A549 (cell line): ENCODE results near the gene COG7. TPM values are rescaled to one million over a fixed set of nuclear protein-coding genes. Genes with fewer than 3 reads are reported as not detected.

Source experiments
- ATAC-seq, 2 experiments: fragments of 200-7000 bp in 1 of 2; fragments of >200 bp in 1 of 2; cut with Nextera tagmentation in 1 of 2; cut with Tn5 transposase in 1 of 2; 3 replicates each; pipeline versions ENCODE4 v1.8.0 to v1.9.1; 2018 to 2020; ENCODE audit warnings: mild to moderate bottlenecking in 1 of 2, moderate library complexity in 1 of 2
- CTCF ChIA-PET: fragments of 300-600 bp; sonication (Branson Sonifier 250); formaldehyde crosslinking; extraction: SDS; loops from one replicate; lab custom pipeline; 2021; ENCODE audit warnings: antibody characterized with exemption, inconsistent platforms; lab: Yijun Ruan, JAX
- POLR2A ChIA-PET: fragments of 350-600 bp; formaldehyde crosslinking; extraction: SDS; loops from one replicate; lab custom pipeline; 2021; ENCODE audit warnings: antibody characterized with exemption, inconsistent platforms; lab: Yijun Ruan, JAX
- DNase-seq, 2 experiments: peaks; one replicate each; pipeline versions ENCODE4 v3.0.0 to v3.0.0-alpha.2; 2011 to 2016; ENCODE audit warnings: low read depth in 1 of 2, low spot score in 1 of 2
- FAIRE-seq: peaks from 2 replicates; lab custom pipeline; 2011; peaks lifted over from hg19 to GRCh38; lab: Jason Lieb, UNC
- H3K27ac ChIP-seq, 2 experiments: fragments of >200 bp; sonication (Bioruptor Twin); formaldehyde crosslinking; 3 replicates each; pipeline ENCODE4 v1.5.1; 2016 to 2017
- H3K4me1 ChIP-seq: fragments of >200 bp; sonication (Bioruptor Twin); formaldehyde crosslinking; 3 replicates; pipeline ENCODE4 v1.6.1; 2016
- H3K4me2 ChIP-seq: fragments of >200 bp; sonication (Bioruptor Twin); formaldehyde crosslinking; 3 replicates; pipeline ENCODE4 v1.6.1; 2016
- H3K4me3 ChIP-seq: fragments of >200 bp; sonication (Bioruptor Twin); formaldehyde crosslinking; 3 replicates; pipeline ENCODE4 v1.5.1; 2016
- H3K9me3 ChIP-seq: fragments of >200 bp; sonication (Bioruptor Twin); formaldehyde crosslinking; 3 replicates; pipeline ENCODE4 v1.6.1; 2016
- BHLHE40 ChIP-seq: IDR thresholded peaks from 2 replicates; pipeline ENCODE4 v1.6.1; 2012; ENCODE audit warnings: low read depth, low read length, inconsistent platforms
- FOSB ChIP-seq: fragments of 250-450 bp; sonication (Bioruptor Pico); IDR thresholded peaks from 2 replicates; pipeline ENCODE4 v1.5.0; 2020; ENCODE audit warnings: mild to moderate bottlenecking, moderate library complexity
- FOSL2 ChIP-seq, 2 experiments: fragments of 450-650 bp in 1 of 2; fragments of >200 bp in 1 of 2; sonication (Bioruptor Twin) in 1 of 2; formaldehyde crosslinking; IDR thresholded peaks; 2 replicates each; pipeline versions ENCODE4 v1.5.0 to v1.6.1; 2016 to 2020; ENCODE audit warnings: mild to moderate bottlenecking in 1 of 2, moderate library complexity in 1 of 2
- FOXS1 ChIP-seq: fragments of 250-450 bp; sonication (Bioruptor Pico); IDR thresholded peaks from 2 replicates; pipeline ENCODE4 v1.5.0; 2020; ENCODE audit warnings: mild to moderate bottlenecking, moderate library complexity
- GATA3 ChIP-seq: IDR thresholded peaks from 2 replicates; pipeline ENCODE4 v1.6.1; 2012; ENCODE audit warnings: borderline replicate concordance
- HDAC2 ChIP-seq: fragments of 200-600 bp; sonication (generic); IDR thresholded peaks from 2 replicates; pipeline ENCODE4 v1.6.1; 2016
- HEYL ChIP-seq: fragments of 250-450 bp; sonication (Bioruptor Pico); IDR thresholded peaks from 2 replicates; pipeline ENCODE4 v1.8.0; 2021; ENCODE audit warnings: mild to moderate bottlenecking, moderate library complexity
- HOXB13 ChIP-seq: fragments of 250-450 bp; sonication (Bioruptor Pico); IDR thresholded peaks from 2 replicates; pipeline ENCODE4 v1.5.0; 2020; ENCODE audit warnings: low read depth, mild to moderate bottlenecking, moderate library complexity
- HOXB5 ChIP-seq: fragments of 250-450 bp; sonication (Bioruptor Pico); IDR thresholded peaks from 2 replicates; pipeline ENCODE4 v1.5.0; 2020; ENCODE audit warnings: mild to moderate bottlenecking, moderate library complexity
- KDM5A ChIP-seq: fragments of 200-600 bp; sonication (generic); IDR thresholded peaks from 2 replicates; pipeline ENCODE4 v1.6.1; 2016; ENCODE audit warnings: antibody characterized with exemption, mild to moderate bottlenecking
- NFE2L2 ChIP-seq: fragments of 150-350 bp; conservative IDR thresholded peaks from 2 replicates; pipeline ENCODE4 v1.6.1; 2014; ENCODE audit warnings: low read length
- NPAS2 ChIP-seq: fragments of 250-450 bp; sonication (Bioruptor Pico); IDR thresholded peaks from 2 replicates; pipeline ENCODE4 v1.8.0; 2022; ENCODE audit warnings: mild to moderate bottlenecking, moderate library complexity, borderline replicate concordance
- NR3C1 ChIP-seq: fragments of >200 bp; sonication (Bioruptor Twin); formaldehyde crosslinking; IDR thresholded peaks from 3 replicates; pipeline ENCODE4 v1.6.1; 2017
- PHF8 ChIP-seq: fragments of 200-600 bp; sonication (generic); IDR thresholded peaks from 2 replicates; pipeline ENCODE4 v1.6.1; 2016; ENCODE audit warnings: low read depth, mild to moderate bottlenecking, antibody characterized with exemption, moderate library complexity, borderline replicate concordance
- POLR2A ChIP-seq: IDR thresholded peaks from 2 replicates; pipeline ENCODE4 v1.6.1; 2012; ENCODE audit warnings: mild to moderate bottlenecking, low read length
- POLR2AphosphoS2 ChIP-seq: conservative IDR thresholded peaks from 2 replicates; pipeline ENCODE4 v1.6.1; 2012; ENCODE audit warnings: low read length, improper control_type of control experiment, inconsistent platforms
- RARB ChIP-seq: fragments of 250-450 bp; sonication (Bioruptor Pico); IDR thresholded peaks from 2 replicates; pipeline ENCODE4 v1.8.0; 2021; ENCODE audit warnings: mild to moderate bottlenecking, moderate library complexity
- RNF2 ChIP-seq: fragments of 200-600 bp; sonication (generic); IDR thresholded peaks from 2 replicates; pipeline ENCODE4 v1.6.1; 2016; ENCODE audit warnings: low read depth, mild to moderate bottlenecking, antibody characterized with exemption, moderate library complexity, borderline replicate concordance
- SMC3 ChIP-seq: fragments of >200 bp; sonication (Bioruptor Twin); formaldehyde crosslinking; IDR thresholded peaks from 3 replicates; pipeline ENCODE4 v1.6.1; 2018; ENCODE audit warnings: inconsistent platforms
- TFCP2L1 ChIP-seq: fragments of 250-450 bp; sonication (Bioruptor Pico); IDR thresholded peaks from 2 replicates; pipeline ENCODE4 v1.5.0; 2021; ENCODE audit warnings: mild to moderate bottlenecking
- TP53 ChIP-seq: fragments of 250-450 bp; sonication (Bioruptor Pico); IDR thresholded peaks from 2 replicates; pipeline ENCODE4 v1.5.0; 2021; ENCODE audit warnings: mild to moderate bottlenecking, moderate library complexity
- ZC3H11A ChIP-seq: fragments of 450-650 bp; IDR thresholded peaks from 2 replicates; pipeline ENCODE4 v1.6.1; 2014; ENCODE audit warnings: antibody characterized with exemption, mild to moderate bottlenecking
- WGBS: methylation state at CpG from one replicate; pipeline ENCODE4 v1.1.6; 2017; ENCODE audit errors: missing lambda C conversion rate; 5-methylcytosine and 5-hydroxymethylcytosine counted together
- polyA plus RNA-seq, 4 experiments: library from polyadenylated mRNA; depleted of rRNA in 3 of 4; stranded (reverse); fragments of >200 nt; fragmentation: RNase III in 1 of 4; extraction: RNeasy Plus Mini Kit Qiagen cat#74134 plus additional on column Dnase treatment in 1 of 4; gene quantifications; 2 replicates in 3 of 4; 3 replicates in 1 of 4; pipeline ENCODE4 v1.2.3, GENCODE V29; 2011 to 2017
- TF ChIP-seq, protein P1 (sequence below): fragments of >200 bp; sonication (Bioruptor Twin); formaldehyde crosslinking; IDR thresholded peaks from 3 replicates; pipeline ENCODE4 v1.6.1; 2016
- TF ChIP-seq, protein P2 (sequence below): fragments of 450-650 bp; IDR thresholded peaks from 2 replicates; pipeline ENCODE4 v1.6.1; 2014; ENCODE audit warnings: antibody characterized with exemption
- TF ChIP-seq, protein P3 (sequence below): IDR thresholded peaks from 2 replicates; pipeline ENCODE4 v1.6.1; 2012; ENCODE audit warnings: low read depth, borderline replicate concordance

COG7 gene
- polyA plus RNA-seq, 2 of the 4 experiments (the other 2 are of a cell fraction), result 11.3 to 18.5 TPM

DNA sequence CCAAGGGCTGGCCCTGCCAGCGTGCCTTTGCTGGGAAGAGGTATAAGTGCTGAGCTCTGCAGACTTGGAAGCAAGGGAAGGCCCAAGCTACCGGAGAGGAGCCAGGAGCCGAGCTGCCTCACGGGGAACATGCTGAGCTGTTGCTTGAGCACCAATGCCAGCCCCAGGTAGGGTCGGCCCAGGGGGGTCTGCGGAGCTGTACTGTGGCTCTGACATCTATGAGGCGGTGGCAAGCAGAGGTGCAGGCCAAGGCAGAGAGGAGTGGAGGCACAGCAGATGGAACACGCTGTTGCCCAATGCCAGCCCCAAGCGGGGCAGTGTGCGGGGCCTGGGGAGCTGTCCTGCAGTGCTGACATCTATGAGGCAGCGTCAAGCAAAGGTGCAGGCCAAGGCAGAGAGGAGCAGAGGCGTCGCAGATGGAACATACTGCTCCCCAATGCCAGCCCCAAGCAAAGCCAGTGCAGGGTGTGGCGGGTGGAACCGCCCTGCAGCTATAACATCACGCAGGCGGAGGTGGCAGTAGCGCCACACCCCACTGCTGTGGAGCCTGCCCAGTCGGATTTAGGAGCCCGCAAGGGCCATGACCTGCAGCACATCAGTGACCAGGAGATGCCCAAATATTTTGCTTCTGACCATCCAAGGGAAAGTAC lies 47.3 kb upstream of the COG7 start:
- ATAC-seq, result no peak
- Histone ChIP-seq H3K4me1 (peaks cover 29% of the 10 kb centered on the region), H3K27ac (no peak overlapping the region)
- no peak for DNase-seq
- ChIA-PET POLR2A (no interaction called here), CTCF (interaction anchor here (0.6 to 2.6 kb wide), 2 partner anchors 15 to 65 kb away, joined by 3 to 8 read pairs; no protein-coding TSS in a partner anchor)
- 94% methylated on average over 20 of the region's 20 CpGs for WGBS
- TF ChIP-seq TFCP2L1 (CRISPR knock-in tag), result no peak
- TF ChIP-seq NR3C1, result no peak
- TF ChIP-seq RNF2, result no peak
- no peak for TF ChIP-seq RARB (CRISPR knock-in tag)
- TF ChIP-seq POLR2A, result no peak
- TF ChIP-seq, all 56 proteins: peak for 0
- no peak overlapping the region for H3K4me3 ChIP-seq
- no peak overlapping the region for H3K4me2 ChIP-seq
- no peaks in the 10 kb centered on the region for H3K9me3 ChIP-seq
- no peak for FAIRE-seq

DNA sequence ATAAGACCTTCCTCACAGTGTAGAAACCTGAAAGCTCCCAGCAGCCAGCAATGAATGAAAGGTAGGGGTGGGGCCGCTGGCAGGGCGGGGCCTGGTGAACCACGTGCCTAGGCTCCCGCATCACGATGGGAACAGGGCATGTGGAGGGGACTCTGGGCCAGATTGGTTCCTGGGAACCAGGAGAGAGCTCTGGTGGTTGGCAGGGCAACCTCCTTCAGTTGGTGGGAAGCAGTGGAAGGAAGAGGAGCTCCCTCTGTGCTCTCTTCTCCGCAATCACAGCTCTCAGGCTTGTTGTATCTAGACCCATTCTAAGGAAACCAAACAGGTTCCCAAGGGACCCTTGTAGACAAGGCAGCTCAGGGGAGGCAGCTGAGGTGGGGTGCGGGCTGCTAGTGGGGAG lies 46.8 kb upstream of the COG7 start:
- FAIRE-seq, result no peak
- Histone ChIP-seq H3K4me3 (no peak overlapping the region), H3K4me1 (peaks cover 24% of the 10 kb centered on the region), H3K27ac (no peak overlapping the region), H3K4me2 (no peak overlapping the region), H3K9me3 (no peaks in the 10 kb centered on the region)
- no peak for ATAC-seq
- 91% methylated on average over 7 of the region's 7 CpGs for WGBS
- DNase-seq, result no peak
- CTCF ChIA-PET, result interaction anchor here (0.6 to 2.6 kb wide), 3 partner anchors 10 to 64 kb away, joined by 3 to 8 read pairs (median 4); no protein-coding TSS in a partner anchor
- TF ChIP-seq HOXB5, result no peak
- TF ChIP-seq TFCP2L1 (CRISPR knock-in tag), result no peak
- no peak for TF ChIP-seq POLR2AphosphoS2
- TF ChIP-seq, all 56 proteins: peak for 0
- POLR2A ChIA-PET, result no interaction called here

DNA sequence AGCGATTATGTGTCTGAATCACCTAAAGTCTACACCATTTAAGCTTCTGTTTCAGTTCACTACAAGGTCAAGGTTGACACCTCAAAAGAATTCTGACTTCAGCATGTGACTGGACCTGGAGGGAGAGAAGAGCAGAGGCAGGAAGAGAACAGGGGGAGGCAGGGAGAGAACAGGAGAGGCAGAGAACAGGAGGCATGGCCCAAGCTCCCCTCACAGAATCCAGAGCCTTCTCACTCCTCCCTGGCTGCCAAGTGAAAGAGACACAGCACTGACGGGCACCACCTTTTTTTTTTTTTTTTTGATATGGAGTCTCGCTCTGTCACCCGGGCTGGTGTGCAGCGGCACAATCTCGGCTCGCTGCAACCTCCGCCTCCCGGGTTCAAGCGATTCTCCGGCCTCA lies 45.9 kb upstream of the COG7 start:
- Histone ChIP-seq H3K4me2 (no peak overlapping the region), H3K4me1 (peaks cover 14% of the 10 kb centered on the region), H3K4me3 (no peak overlapping the region), H3K27ac (no peak overlapping the region), H3K9me3 (no peaks in the 10 kb centered on the region)
- POLR2A ChIA-PET, result no interaction called here
- CTCF ChIA-PET, result interaction anchor here (0.7 to 2.6 kb wide), 6 partner anchors 9 to 189 kb away, joined by 4 to 8 read pairs (median 4); no protein-coding TSS in a partner anchor
- TF ChIP-seq HDAC2 (no peak), BHLHE40 (no peak), TP53 (CRISPR knock-in tag) (no peak), FOXS1 (CRISPR knock-in tag) (no peak), SMC3 (no peak), HEYL (CRISPR knock-in tag) (no peak)
- TF ChIP-seq, protein P1, sequence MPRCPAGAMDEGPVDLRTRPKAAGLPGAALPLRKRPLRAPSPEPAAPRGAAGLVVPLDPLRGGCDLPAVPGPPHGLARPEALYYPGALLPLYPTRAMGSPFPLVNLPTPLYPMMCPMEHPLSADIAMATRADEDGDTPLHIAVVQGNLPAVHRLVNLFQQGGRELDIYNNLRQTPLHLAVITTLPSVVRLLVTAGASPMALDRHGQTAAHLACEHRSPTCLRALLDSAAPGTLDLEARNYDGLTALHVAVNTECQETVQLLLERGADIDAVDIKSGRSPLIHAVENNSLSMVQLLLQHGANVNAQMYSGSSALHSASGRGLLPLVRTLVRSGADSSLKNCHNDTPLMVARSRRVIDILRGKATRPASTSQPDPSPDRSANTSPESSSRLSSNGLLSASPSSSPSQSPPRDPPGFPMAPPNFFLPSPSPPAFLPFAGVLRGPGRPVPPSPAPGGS, result no peak
- TF ChIP-seq, protein P2, sequence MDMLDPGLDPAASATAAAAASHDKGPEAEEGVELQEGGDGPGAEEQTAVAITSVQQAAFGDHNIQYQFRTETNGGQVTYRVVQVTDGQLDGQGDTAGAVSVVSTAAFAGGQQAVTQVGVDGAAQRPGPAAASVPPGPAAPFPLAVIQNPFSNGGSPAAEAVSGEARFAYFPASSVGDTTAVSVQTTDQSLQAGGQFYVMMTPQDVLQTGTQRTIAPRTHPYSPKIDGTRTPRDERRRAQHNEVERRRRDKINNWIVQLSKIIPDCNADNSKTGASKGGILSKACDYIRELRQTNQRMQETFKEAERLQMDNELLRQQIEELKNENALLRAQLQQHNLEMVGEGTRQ, result no peak
- WGBS, result 94% methylated on average over 11 of the region's 11 CpGs
- ATAC-seq, result no peak
- no peak for DNase-seq
- FAIRE-seq, result no peak

DNA sequence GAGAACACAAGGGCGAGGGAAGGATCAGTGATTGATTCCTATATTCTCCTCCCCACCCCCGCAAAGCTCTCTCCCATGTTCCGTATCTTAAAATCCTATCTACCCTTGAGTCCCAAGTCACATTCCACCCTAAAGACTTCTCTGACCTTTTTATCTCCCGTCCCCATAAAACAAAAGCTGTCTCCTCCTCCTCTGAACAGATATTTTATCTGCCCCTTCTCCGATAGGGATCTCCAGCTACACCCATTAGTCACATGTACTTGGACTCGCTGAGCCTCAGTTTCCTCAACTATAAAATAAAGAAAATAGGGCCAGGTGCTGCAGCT lies 44.5 kb upstream of the COG7 start:
- ChIA-PET CTCF (interaction anchor here (1.0 to 2.3 kb wide), 2 partner anchors 9 to 15 kb away, joined by 3 to 6 read pairs; no protein-coding TSS in a partner anchor), POLR2A (no interaction called here)
- TF ChIP-seq RARB (CRISPR knock-in tag), result no peak
- no peak for TF ChIP-seq NPAS2 (CRISPR knock-in tag)
- TF ChIP-seq KDM5A, result no peak
- no peak for TF ChIP-seq NFE2L2
- no peak for TF ChIP-seq HOXB5
- no peak for TF ChIP-seq GATA3
- TF ChIP-seq ZC3H11A, result no peak
- no peak for TF ChIP-seq TP53 (CRISPR knock-in tag)
- TF ChIP-seq POLR2A, result no peak
- TF ChIP-seq SMC3, result no peak
- TF ChIP-seq FOSL2 (IDR thresholded peaks at IDR 0.05), result no peak
- no peak for TF ChIP-seq FOSL2 (CRISPR knock-in tag; IDR thresholded peaks at IDR 0.05)
- no peak for TF ChIP-seq HOXB13 (CRISPR knock-in tag)
- no peak for TF ChIP-seq PHF8
- TF ChIP-seq, protein P3, sequence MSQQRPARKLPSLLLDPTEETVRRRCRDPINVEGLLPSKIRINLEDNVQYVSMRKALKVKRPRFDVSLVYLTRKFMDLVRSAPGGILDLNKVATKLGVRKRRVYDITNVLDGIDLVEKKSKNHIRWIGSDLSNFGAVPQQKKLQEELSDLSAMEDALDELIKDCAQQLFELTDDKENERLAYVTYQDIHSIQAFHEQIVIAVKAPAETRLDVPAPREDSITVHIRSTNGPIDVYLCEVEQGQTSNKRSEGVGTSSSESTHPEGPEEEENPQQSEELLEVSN, result no peak
- no peak for TF ChIP-seq FOSB (CRISPR knock-in tag)
- H3K27ac ChIP-seq, result no peak overlapping the region
- ATAC-seq (no peak), DNase-seq (no peak), FAIRE-seq (no peak)
- no peaks in the 10 kb centered on the region for H3K9me3 ChIP-seq
- H3K4me1 ChIP-seq, result peaks cover 18% of the 10 kb centered on the region
- no peak overlapping the region for H3K4me3 ChIP-seq
- 92% methylated on average over 6 of the region's 6 CpGs for WGBS
- no peak overlapping the region for H3K4me2 ChIP-seq
